Ovary (tissue), 9 donors: ENCODE measurements around the gene IFNLR1. TPM values are rescaled to one million over a fixed set of nuclear protein-coding genes. Genes with fewer than 3 reads are reported as not detected.
"Not testable (repeated sequence)": the region's sequence is repeated elsewhere in the genome, so short reads cannot be mapped to it uniquely, and the experiment has no call there.

ENCODE experiments used
- DNase-seq, 5 donors: peaks; one replicate each; pipeline ENCODE4 v3.0.0-alpha.2; 2019 to 2020
- H3K27ac ChIP-seq, 2 donors: fragments of 200-600 bp; one replicate each; pipeline versions ENCODE4 v1.5.1 to v1.8.0; 2019 to 2022
- H3K27me3 ChIP-seq: fragments of 200-600 bp; one replicate; pipeline ENCODE4 v1.8.0; 2022
- H3K36me3 ChIP-seq: fragments of 200-600 bp; sonication (generic); one replicate; pipeline ENCODE4 v1.5.1; 2019
- H3K4me1 ChIP-seq: one replicate; pipeline ENCODE4 v1.8.1; 2013; ENCODE audit warnings: mild to moderate bottlenecking, moderate library complexity; ENCODE audit not compliant: insufficient read depth
- H3K4me3 ChIP-seq: fragments of 200-600 bp; sonication (generic); one replicate; pipeline ENCODE4 v1.5.1; 2017
- H3K9me3 ChIP-seq, 2 donors: fragments of 200-600 bp in 1 of 2; sonication (generic) in 1 of 2; one replicate each; pipeline versions ENCODE4 v1.5.1 to v1.8.1; 2013 to 2019; ENCODE audit warnings: mild to moderate bottlenecking in 1 of 2, moderate library complexity in 1 of 2
- EP300 ChIP-seq: sonication (generic); formaldehyde crosslinking; IDR thresholded peaks from one replicate; pipeline ENCODE4 v1.6.1; 2017; ENCODE audit warnings: antibody characterized with exemption
- POLR2A ChIP-seq: fragments of 450-650 bp; IDR thresholded peaks from one replicate; pipeline ENCODE4 v1.6.1; 2017; ENCODE audit warnings: antibody characterized with exemption, mild to moderate bottlenecking, moderate library complexity
- WGBS, 3 donors: extraction: QIAGEN DNeasy Blood & Tissue Kit in 1 of 3; methylation state at CpG; one replicate each; pipeline versions ENCODE4 v1.1.5 to v1.1.7; 2013 to 2017; 5-methylcytosine and 5-hydroxymethylcytosine counted together
- intact Hi-C, 4 donors: fragments of 100-400 bp; cut with DNase I; formaldehyde crosslinking; loops; one replicate each; pipeline versions ENCODE4 v1.11.0 to v1.15.1; 2022 to 2023
- polyA plus RNA-seq, 2 donors: library from polyadenylated mRNA; stranded (reverse); fragments of 200-250 nt in 1 of 2; fragments of 350-450 nt in 1 of 2; fragmentation: Illumina TruSeq in 1 of 2; extraction: RNeasy Lipid Tissue Mini Kit (QIAGEN cat#74804) in 1 of 2; gene quantifications; one replicate each; pipeline ENCODE4 v1.2.3, GENCODE V29; 2013 to 2014
- total RNA-seq, 7 donors: library from RNA; depleted of rRNA in 2 of 7; stranded (reverse); fragments of >200 nt in 2 of 7; fragmentation: NEBNext Ultra II Directional in 3 of 7; extraction: Animal tissue kit (Norgen Biotek cat#: 25700) in 3 of 7; gene quantifications; one replicate each; pipeline versions ENCODE4 v1.1.0 to v1.2.4, GENCODE V29; 2016 to 2023
- TF ChIP-seq, protein P1 (sequence below), 3 donors: fragments of 450-650 bp in 2 of 3; fragments of 200-600 bp in 1 of 3; IDR thresholded peaks; one replicate each; pipeline versions ENCODE4 v1.5.1 to v1.8.0; 2016 to 2022; ENCODE audit warnings: antibody characterized with exemption in 3 of 3, mild to moderate bottlenecking in 1 of 3
- donor health status: DM: no; HTN: no; CAD: no; lungs with moderate emphysema.
- donor health status: DM: no; HTN: no; CAD: no.
- donor health status: Bipolar disorder and iron deficiency.
- donor health status: DM: yes; HTN: yes; CAD: no.
- donor health status: DM: no; HTN: no; CAD: no.
- donor health status: DM: yes; HTN: yes; CAD: no.

IFNLR1 gene
- total and polyA plus RNA-seq, 9 donors = 0.40 to 2.8 (median 1.8) TPM

- 75 to 86% (median 84%) methylated on average over 6 of the region's 6 CpGs for WGBS, 3 donors
- intact Hi-C loops = loop anchor here in 1 of 4 donors (10.0 kb wide), 1 partner anchor 427 kb away; no protein-coding TSS in a partner anchor
- no peak overlapping the region for H3K4me3 ChIP-seq
- H3K36me3 ChIP-seq = no peaks in the 10 kb centered on the region
- no peak for DNase-seq
- H3K4me1 ChIP-seq = no peaks in the 10 kb centered on the region
- no peaks in the 10 kb centered on the region for H3K27me3 ChIP-seq
- no peaks in the 10 kb centered on the region for H3K9me3 ChIP-seq
- H3K27ac ChIP-seq = no peak overlapping the region
- TF ChIP-seq, protein P1, sequence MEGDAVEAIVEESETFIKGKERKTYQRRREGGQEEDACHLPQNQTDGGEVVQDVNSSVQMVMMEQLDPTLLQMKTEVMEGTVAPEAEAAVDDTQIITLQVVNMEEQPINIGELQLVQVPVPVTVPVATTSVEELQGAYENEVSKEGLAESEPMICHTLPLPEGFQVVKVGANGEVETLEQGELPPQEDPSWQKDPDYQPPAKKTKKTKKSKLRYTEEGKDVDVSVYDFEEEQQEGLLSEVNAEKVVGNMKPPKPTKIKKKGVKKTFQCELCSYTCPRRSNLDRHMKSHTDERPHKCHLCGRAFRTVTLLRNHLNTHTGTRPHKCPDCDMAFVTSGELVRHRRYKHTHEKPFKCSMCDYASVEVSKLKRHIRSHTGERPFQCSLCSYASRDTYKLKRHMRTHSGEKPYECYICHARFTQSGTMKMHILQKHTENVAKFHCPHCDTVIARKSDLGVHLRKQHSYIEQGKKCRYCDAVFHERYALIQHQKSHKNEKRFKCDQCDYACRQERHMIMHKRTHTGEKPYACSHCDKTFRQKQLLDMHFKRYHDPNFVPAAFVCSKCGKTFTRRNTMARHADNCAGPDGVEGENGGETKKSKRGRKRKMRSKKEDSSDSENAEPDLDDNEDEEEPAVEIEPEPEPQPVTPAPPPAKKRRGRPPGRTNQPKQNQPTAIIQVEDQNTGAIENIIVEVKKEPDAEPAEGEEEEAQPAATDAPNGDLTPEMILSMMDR (IDR thresholded peaks at IDR 0.05) = no peak
- TF ChIP-seq EP300 (no peak), POLR2A (no peak)
Observed at GRCh38 chr1:24207709-24208108, 20.6 kb upstream of the IFNLR1 start.

DNA sequence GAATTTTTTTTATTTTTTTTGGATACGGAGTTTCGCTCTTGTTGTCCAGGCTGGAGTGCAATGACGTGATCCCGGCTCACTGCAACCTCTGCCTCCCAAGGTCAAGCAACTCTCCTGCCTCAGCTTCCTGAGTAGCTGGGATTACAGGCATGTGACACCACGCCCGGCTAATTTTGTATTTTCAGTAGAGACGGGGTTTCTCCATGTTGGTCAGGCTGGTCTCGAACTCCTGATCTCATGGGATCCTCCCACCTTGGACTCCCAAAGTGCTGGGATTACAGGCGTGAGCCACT, 20.3 kb upstream of the IFNLR1 start:
- not testable (repeated sequence) for H3K9me3 ChIP-seq, H3K4me1 ChIP-seq, DNase-seq, H3K27me3 ChIP-seq, H3K4me3 ChIP-seq, H3K27ac ChIP-seq, H3K36me3 ChIP-seq
- WGBS, 3 donors = 60 to 74% (median 73%) methylated on average over 9 of the region's 9 CpGs
- intact Hi-C loops = loop anchor here in 1 of 4 donors (10.0 kb wide), 1 partner anchor 427 kb away; no protein-coding TSS in a partner anchor

GRCh38 chr1:24206516-24207394, 19.7 kb upstream of the IFNLR1 start:
- TF ChIP-seq POLR2A (no peak), EP300 (no peak)
- TF ChIP-seq, protein P1 (IDR thresholded peaks at IDR 0.05) = no peak
- Histone ChIP-seq H3K4me1 (no peaks in the 10 kb centered on the region), H3K4me3 (no peak overlapping the region), H3K9me3 (no peaks in the 10 kb centered on the region), H3K27ac (no peak overlapping the region), H3K36me3 (no peaks in the 10 kb centered on the region), H3K27me3 (no peaks in the 10 kb centered on the region)
- no peak for DNase-seq
- intact Hi-C loops = loop anchor here in 1 of 4 donors (10.0 kb wide), 1 partner anchor 428 kb away; no protein-coding TSS in a partner anchor
- WGBS, 3 donors = 32 to 47% (median 42%) methylated on average over 12 of the region's 12 CpGs

- no peak for DNase-seq
- H3K27ac ChIP-seq = no peak overlapping the region
- H3K4me3 ChIP-seq = no peak overlapping the region
- H3K4me1 ChIP-seq = no peaks in the 10 kb centered on the region
- H3K36me3 ChIP-seq = no peaks in the 10 kb centered on the region
- WGBS, 3 donors = 61 to 75% (median 75%) methylated on average over 12 of the region's 12 CpGs
- intact Hi-C loops = loop anchor here in 1 of 4 donors (10.0 kb wide), 1 partner anchor 429 kb away; no protein-coding TSS in a partner anchor
- H3K9me3 ChIP-seq = no peaks in the 10 kb centered on the region
- H3K27me3 ChIP-seq = no peaks in the 10 kb centered on the region
- no peak for TF ChIP-seq EP300
- no peak for TF ChIP-seq POLR2A
- TF ChIP-seq, protein P1 (IDR thresholded peaks at IDR 0.05) = no peak
Observed at GRCh38 chr1:24206083-24206464, 19.0 kb upstream of the IFNLR1 start.
